HG02840 (cell line): ENCODE measurements around the gene DOCK8.

Experiments
- ATAC-seq: cut with Tn5 transposase; IDR thresholded peaks from one replicate; pipeline ENCODE4 v1.9.1; 2021; ENCODE audit warnings: mild to moderate bottlenecking, moderate library complexity, moderate number of reproducible peaks; ENCODE audit not compliant: unreplicated experiment, low FRiP score

DOCK8 gene

GRCh38 chr9:304106-304505 is 89.4 kb downstream of the DOCK8 start:
- no peak for ATAC-seq

GRCh38 chr9:304519-305185 is 90.0 kb downstream of the DOCK8 start:
- no peak for ATAC-seq

- ATAC-seq: no peak
Observed at GRCh38 chr9:306907-307306, 92.2 kb downstream of the DOCK8 start.

- no peak for ATAC-seq
Observed at GRCh38 chr9:311841-312240, 97.2 kb downstream of the DOCK8 start.

- ATAC-seq: no peak
Observed at GRCh38 chr9:312596-313320, 98.1 kb downstream of the DOCK8 start.

GRCh38 chr9:316382-316965 is 101.8 kb downstream of the DOCK8 start:
- ATAC-seq: no peak

- no peak for ATAC-seq
Observed at GRCh38 chr9:318646-319045, 104.0 kb downstream of the DOCK8 start.

- no peak for ATAC-seq
Observed at GRCh38 chr9:324971-325370, 110.3 kb downstream of the DOCK8 start.

GRCh38 chr9:326667-327066 is 112.0 kb downstream of the DOCK8 start:
- ATAC-seq: no peak

GRCh38 chr9:328453-328852 is 113.8 kb downstream of the DOCK8 start:
- ATAC-seq: no peak

- ATAC-seq: no peak
Observed at GRCh38 chr9:331197-331596, 116.5 kb downstream of the DOCK8 start.

GRCh38 chr9:335373-335772 is 120.7 kb downstream of the DOCK8 start:
- ATAC-seq: no peak

GRCh38 chr9:336039-336438 is 121.4 kb downstream of the DOCK8 start:
- ATAC-seq: no peak

GRCh38 chr9:338602-339001 is 123.9 kb downstream of the DOCK8 start:
- no peak for ATAC-seq

- no peak for ATAC-seq
Observed at GRCh38 chr9:341634-342421, 127.2 kb downstream of the DOCK8 start.

- no peak for ATAC-seq
Observed at GRCh38 chr9:343773-344172, 129.1 kb downstream of the DOCK8 start.

GRCh38 chr9:346111-346571 is 131.5 kb downstream of the DOCK8 start:
- ATAC-seq: no peak

GRCh38 chr9:347667-348292 is 133.1 kb downstream of the DOCK8 start:
- ATAC-seq: no peak

GRCh38 chr9:350384-350783 is 135.7 kb downstream of the DOCK8 start:
- ATAC-seq: no peak

- ATAC-seq: no peak
Observed at GRCh38 chr9:351916-352315, 137.3 kb downstream of the DOCK8 start.

- no peak for ATAC-seq
Observed at GRCh38 chr9:353077-353476, 138.4 kb downstream of the DOCK8 start.
